GM18867 (cell line): ENCODE results near the gene OPN1MW3.
"Not testable (repeated sequence)": the region's sequence is repeated elsewhere in the genome, so short reads cannot be mapped to it uniquely, and the experiment has no call there.

Source experiments
- ATAC-seq: cut with Tn5 transposase; IDR thresholded peaks from one replicate; pipeline ENCODE4 v1.9.1; 2021; ENCODE audit warnings: mild to moderate bottlenecking, moderate library complexity; ENCODE audit not compliant: unreplicated experiment

OPN1MW3 gene

DNA sequence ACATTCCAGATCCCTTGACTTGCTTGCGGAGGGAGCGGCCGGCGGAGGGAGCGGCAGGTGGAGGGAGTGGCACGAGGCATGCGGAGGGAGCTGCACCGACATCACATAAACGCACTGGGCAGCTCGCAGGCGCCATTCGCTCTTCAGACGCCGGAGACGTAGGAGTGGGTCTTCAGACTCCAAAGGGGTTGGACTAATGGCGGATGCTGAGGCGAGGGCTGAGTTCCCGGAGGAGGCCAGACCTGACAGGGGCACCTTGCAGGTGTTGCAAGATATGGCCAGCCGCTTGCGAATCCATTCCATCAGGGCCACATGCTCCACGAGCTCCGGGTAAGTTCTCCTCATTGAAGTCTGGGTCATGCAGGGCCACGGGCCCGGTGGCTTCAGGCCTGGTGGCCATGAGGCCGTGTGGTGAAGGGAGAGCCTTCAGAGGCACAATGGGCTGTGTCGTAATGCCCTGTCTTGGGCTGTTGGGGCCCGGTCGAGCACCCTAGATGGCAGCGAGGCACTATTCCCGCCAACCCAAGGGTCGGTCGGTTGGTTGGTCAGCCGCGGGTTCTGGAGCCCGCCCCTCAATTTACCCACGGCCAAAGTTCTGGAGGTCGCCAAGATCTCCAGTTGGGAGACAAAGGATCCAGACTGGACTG is 38.4 kb downstream of the OPN1MW3 start, which contains the start of gene TKTL1:
TKTL1 (plus strand) TSS at position 132 of the 647 bp plus-strand sequence; CDS start at position 197, 65 bp downstream.
- ATAC-seq: no peak

DNA sequence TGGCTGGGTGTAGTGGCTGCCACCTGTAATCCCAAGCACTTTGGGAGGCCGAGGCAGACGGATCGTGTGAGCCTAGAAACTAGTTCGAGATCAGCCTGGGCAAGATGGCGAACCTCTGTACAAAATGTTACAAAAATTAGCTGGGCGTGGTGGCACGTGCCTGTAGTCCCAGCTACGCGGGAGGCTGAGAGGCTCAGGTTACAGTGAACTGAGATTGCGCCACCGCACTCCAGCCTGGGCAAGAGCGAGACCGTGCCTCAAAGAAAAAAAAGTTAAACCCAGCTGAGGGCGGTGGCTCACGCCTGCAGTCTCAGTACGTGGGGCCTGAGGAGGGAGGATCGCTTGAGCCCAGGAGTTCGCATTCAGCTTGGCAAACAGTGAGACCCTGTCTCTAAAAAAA is 39.3 kb downstream of the OPN1MW3 start:
- no peak for ATAC-seq

DNA sequence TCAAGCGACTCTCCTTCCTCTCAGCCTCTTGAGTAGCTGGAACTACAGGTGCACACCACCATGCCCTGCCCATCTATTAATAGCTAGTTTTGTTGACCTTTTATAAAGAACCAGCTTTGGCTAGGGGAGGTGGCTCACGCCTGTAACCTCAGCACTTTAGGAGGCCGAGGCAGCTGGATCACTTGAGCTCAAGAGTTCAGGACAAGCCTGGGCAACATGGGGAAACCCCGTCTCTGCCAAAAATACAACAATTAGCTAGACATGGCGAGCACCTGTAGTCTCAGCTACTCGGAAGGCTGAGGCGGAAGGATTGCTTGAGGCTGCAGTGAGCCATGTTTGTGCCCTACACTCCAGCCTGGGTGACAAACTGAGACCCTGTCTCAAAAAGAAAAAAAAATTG is 40.9 kb downstream of the OPN1MW3 start:
- ATAC-seq: no peak

DNA sequence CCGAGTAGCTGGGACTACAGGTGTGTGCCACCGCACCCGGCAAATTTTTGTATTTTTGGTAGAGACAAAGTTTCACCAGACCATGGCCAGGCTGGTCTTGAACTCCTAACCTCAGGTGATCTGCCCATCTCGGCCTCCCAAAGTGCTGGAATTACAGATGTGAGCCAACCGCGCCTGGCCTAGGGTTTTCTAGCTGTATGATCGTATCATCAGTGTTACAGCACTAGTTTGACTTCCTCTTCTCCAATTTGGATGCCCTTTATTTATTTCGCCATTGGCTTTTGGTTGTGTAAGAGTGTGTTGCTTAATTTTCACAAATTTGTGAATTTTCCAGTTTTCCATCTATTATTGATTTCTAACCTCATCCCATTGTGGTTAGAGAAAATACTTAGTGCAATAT is 43.4 kb downstream of the OPN1MW3 start:
- ATAC-seq: no peak

DNA sequence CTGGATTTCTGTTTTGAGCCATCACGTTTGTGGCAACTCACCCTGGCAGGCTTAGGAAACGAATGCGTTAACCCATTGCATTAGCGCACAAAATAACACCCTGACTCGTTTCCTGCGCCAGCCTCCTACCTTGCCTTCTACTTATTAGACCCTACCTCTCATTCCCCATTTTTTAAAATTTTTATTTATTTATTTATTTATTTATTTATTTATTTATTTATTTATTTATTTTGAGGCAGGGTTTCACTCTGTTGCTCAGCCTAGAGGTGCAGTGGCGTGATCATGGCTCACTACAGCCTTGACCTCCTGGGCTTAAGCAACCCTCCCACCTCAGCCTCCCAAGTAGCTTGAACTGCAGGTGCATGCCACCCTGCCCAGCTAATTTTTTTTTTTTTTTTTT is 45.6 kb downstream of the OPN1MW3 start:
- not testable (repeated sequence) for ATAC-seq

DNA sequence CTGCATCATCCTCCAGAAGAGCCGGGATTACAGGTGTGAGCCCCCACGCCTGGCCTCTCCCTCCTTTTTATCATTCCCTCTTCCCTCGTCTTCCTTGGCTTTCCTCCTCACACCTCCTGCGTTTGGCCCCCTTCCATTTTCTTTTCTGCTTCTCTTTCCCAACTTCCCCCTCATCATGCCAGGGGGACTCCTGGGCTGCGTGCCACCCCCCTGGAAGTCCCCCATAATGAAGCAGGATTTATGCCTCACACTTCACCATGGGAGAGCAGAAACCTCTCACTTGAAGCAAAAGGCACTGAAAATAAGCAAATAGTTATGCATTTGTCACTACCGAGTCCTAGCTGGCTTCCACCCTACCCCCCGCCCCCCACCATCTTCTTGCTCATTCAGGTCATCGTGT is 46.1 kb downstream of the OPN1MW3 start:
- no peak for ATAC-seq

DNA sequence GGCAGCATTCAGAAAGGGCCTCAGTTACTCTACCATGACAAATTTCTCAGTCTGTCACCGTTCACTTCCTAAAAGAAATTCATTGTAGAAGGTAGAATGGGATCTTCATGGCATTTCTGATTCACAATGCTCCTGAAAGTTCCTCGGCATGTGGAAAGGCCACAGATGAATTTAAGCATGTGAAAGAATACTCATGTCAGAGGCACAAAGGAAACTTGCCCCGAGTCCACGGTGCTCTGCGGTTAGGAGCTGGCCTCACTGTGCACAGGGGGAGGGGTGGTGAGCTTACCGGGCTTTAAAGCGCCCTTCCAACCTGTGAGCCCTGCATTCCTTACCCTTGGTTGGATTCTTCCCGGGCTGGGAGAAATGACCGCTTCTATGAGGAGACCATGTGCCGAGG is 47.5 kb downstream of the OPN1MW3 start:
- ATAC-seq: no peak

DNA sequence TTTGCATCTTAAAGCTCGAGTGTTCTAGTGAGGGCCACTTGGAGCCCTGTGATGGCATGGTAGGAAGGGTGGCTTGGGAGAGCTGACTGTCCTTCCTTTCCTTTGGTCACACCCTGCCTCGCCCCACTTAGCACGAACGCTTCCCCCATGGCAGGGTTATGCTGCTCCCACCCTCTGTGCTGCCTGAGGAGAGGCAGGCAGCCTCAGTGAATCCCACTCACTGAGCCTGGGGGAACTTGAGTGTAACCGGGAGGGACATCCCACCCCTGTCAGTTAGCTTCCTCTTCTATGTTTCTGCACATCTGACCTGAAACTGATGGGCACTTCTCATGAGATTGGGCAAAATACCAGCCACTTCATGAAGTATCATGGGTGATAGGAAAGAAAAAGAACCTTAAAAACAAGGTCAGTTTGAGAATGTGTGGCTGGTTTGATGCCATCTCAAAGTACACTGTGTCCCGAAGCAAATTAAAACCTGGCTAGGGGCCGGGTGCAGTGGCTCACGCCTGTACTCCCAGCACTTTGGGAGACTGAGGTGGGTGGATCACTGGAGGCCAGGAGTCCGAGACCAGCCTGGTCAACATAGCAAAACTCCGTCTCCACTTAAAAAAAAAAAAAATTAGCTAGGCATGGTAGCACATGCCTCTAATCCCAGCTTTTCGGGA is 48.3 kb downstream of the OPN1MW3 start:
- ATAC-seq: no peak

DNA sequence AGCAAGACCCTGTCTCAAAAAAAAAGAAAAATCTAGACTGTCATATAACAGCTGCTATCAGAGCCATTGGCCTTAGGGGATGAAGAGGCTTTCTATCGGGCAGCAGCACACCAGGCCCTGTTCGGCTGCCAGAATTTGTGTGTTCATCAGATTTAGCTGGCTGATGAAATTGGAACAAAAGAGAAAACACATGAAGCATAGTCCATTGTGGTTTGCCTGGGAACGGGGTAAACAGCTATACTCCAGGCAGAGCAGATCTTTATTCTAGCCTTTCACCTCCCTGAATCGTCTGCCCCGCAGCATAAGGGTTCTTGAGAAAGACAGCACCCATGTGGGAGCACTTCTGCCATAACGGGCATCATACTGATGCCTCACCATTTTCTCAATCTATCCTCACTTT is 49.8 kb downstream of the OPN1MW3 start:
- ATAC-seq: no peak

DNA sequence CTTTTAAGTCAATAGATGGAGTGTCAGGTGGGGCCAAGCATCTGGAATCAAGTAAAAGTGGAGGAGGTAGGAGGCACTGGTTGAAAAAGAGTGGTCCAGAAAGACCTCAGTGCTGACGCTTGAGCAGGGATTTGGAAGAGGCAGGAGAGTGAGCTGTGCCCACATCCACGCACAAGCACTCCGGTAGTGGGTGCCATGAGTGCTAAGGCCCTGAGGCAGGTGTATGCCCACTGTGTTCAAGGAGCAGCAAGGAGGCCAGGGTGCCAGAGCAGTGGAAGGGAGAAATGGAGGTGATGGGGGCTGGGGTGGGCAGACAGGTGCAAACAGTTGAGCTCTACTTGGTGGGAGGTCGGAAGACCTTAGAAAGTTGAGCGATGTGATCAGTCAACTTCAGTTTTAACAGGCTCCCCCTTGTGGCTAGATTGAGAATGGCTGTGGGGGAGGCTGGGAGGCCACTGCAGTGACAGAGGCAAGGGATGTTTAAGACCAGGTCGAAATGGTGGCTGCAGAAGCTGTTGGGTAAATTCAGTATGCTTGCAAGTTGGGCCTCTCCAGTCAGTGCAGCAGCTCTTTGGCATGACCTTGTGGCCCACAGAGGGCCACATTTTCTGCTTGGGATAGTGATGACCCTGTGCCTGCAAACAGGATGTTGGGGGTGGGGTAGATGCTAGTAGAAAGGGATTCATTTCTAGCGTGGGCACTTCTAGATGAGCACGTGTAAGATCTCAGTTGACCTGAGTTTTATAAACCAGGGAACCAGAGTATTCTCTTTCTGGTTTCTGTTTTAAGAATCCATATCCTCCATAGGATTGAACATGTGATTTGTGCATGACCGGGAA is 50.9 kb downstream of the OPN1MW3 start:
- peak; percentile 62 for ATAC-seq

DNA sequence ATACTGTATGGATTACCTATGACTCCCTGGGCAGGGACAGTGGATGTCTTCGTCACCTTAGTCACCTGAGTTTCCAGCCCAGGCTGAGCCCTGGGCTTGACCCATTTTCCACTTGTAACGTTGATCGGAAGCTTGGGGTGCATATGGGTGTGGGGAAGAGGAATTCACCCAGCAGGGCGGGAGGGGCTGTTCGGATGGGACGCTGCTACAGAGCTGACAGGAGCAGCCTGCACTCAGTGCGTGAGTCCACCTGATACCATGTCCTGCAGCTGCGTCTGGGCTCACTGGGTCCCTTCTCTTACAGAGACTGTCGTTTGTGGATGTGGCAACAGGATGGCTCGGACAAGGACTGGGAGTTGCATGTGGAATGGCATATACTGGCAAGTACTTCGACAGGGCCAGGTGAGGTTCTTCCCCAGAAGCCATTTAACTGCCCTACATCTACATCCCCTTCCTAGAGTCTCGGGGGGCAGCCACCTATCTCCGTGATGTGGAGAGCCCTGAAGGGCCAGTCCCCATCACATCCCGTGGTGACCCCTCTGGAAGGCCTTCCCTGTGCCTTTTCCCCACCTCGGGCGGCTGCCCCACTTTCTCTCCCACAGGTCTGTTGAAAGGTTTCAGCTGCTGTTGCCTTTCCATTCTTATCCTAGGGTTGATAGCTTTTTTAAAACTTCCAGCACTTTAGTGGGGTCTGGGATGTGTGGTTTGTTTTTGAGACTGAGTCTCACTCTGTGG is 51.8 kb downstream of the OPN1MW3 start:
- ATAC-seq: no peak

DNA sequence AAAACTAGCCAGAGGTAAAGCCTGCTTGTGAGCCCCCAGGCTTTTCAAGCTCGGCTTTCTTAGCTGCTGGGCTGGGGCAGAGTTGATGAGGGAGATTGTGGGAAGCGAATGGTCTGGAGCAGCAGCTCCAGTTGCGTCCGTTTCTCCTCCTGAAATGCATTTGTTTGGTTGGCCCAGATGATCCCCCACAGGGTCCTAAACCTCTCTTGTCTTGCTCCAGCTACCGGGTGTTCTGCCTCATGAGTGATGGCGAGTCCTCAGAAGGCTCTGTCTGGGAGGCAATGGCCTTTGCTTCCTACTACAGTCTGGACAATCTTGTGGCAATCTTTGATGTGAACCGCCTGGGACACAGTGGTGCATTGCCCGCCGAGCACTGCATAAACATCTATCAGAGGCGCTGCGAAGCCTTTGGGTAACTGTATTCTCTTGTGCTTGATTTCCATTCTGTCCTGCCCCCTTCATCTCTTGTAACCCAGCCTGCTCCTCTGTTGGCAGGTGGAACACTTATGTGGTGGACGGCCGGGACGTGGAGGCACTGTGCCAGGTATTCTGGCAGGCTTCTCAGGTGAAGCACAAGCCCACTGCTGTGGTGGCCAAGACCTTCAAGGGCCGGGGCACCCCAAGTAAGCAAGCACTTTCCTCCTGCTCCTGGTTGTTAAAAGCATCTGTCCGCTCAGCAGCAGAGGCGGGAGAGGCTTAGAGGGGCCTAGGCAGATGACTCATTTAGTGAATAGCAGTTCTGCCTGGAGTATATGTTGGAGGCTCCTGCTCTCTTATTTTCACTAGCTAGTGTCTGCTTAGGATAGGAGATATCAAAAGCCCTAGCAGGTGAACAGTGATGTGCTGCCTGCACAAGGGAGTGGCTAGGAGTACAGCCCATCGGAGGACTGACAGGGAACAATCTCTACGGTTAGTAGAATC is 53.5 kb downstream of the OPN1MW3 start:
- ATAC-seq: no peak

DNA sequence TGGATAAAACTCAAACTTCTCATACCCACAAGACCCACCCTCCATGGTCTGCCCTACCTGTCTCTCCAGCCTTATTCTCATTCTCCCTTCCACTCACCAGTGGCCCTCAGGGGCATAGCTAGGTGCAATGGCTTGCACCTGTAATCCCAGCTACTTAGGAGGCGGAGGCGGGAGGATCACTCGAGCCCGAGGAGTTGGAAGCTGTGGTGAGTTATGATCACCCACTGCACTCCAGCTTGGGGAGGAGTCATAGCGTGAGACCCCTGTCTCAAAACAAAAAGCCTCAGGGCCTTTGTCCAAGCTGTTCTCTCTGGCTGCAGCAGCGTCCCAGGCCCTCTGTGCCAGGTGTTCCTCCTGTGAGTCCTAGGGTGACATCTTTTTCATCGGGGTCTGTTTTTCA is 54.7 kb downstream of the OPN1MW3 start:
- ATAC-seq: no peak

DNA sequence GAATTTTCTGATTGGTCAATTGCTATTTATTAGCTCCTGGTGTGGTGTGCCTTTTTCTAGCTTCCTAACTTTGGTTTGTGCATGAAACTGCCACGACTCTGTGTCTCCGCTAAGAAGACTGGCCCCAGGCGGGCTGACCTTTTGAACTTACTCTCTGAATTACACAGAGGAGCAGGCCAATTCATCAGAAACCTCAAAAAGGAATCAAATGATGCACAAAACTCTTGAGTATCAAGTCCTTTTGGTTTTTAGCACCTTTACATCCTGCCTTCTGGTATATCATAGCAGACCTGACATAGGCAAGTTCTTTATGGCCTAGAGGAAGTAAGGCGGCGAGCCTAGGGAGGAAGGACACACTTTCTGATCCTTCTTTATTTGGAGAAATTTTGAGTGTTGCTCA is 55.8 kb downstream of the OPN1MW3 start:
- ATAC-seq: no peak

DNA sequence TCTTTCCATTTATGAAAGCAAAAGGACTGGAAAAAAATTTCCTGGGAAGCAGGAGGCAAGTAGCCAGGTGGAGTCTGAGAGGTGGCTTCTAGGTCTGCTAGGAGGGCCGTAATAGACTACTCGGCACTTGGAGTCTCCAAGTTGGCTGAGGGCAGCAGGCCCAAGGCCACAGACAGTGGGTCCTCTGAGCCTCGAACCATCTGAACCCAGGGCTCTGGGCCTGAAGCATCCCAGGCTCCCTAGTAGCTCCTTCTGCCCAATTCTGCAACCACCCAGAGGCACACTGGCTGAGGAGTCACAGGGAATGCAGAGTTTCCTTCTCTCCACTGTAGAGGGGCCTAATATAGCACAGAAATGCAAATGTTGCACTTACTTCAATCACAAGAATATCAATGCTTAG is 58.0 kb downstream of the OPN1MW3 start:
- no peak for ATAC-seq

DNA sequence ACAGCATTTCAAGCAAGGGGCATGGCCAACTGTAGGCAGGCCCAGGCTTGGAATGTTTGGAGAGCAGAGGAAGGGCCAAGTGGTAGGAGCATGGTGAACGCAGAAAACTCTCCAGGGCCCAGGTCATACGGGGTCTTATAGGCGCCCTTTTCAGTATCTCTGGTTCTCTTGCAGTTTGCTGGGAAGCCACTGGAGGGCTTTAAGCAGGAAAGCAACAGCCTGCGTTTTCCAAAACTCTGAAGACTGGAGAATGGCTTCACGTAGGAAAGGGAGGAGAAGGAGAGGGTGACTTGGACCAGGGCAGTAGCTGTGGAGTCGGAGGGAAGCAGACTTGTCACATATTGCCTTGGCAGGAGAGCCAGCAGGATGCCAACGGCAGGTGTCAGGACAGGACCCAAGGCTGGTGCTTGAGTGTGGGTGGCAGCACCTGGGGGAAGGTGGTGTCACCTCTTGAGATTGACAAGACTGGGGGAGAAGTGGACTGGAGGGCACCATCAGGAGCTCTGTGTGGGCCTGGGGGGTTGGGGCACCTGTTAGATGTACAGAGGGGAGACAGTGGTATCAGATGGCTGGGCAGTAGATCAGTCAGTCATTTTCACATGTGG is 60.1 kb downstream of the OPN1MW3 start:
- ATAC-seq: no peak

DNA sequence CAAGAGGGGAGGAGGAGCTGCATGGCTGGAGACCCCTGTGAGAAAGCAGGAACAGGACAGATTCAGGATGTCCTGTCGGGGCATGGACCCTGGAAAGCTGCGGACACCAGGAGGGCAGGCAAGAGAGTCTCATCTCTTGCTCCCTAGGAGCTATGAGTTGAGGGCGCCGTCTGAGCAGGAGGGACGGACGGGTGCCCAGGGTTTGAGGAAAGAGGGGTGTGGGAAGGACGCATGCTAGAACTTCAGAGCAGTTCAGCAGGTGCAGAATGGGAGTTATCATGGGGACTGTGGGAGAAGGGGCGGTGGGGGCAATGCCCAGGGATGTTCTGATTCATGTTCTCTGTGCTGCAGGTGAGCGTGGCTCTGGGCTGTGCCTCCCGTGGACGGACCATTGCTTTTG is 63.0 kb downstream of the OPN1MW3 start:
- ATAC-seq: no peak
